Rectal smooth muscle tissue (tissue), 1 donor: ENCODE results near the gene ZNF526.

Experiments used
- H3K27ac ChIP-seq: one replicate; pipeline ENCODE4 v1.7.0; 2013; ENCODE audit warnings: low read depth, low read length, inconsistent platforms
- H3K27me3 ChIP-seq: one replicate; pipeline ENCODE4 v1.7.0; 2013; ENCODE audit warnings: low read length; ENCODE audit not compliant: control insufficient read depth, insufficient read depth
- H3K36me3 ChIP-seq: one replicate; pipeline ENCODE4 v1.7.0; 2013; ENCODE audit warnings: low read length; ENCODE audit not compliant: control insufficient read depth, insufficient read depth
- H3K4me1 ChIP-seq: one replicate; pipeline ENCODE4 v1.7.0; 2013; ENCODE audit warnings: low read length; ENCODE audit not compliant: control insufficient read depth, insufficient read depth
- H3K4me3 ChIP-seq: one replicate; pipeline ENCODE4 v1.7.0; 2013; ENCODE audit warnings: low read length
- H3K9ac ChIP-seq: one replicate; pipeline ENCODE4 v1.7.0; 2013; ENCODE audit warnings: low read length

The ZNF526 gene

GRCh38 chr19:42247640-42248199 lies 27.6 kb downstream of the ZNF526 start:
- Histone ChIP-seq H3K4me1 (peaks cover 31% of the 10 kb centered on the region), H3K27ac (no peak overlapping the region), H3K9ac (no peak overlapping the region), H3K4me3 (no peak overlapping the region), H3K36me3 (peaks cover 8% of the 10 kb centered on the region), H3K27me3 (no peaks in the 10 kb centered on the region)

- H3K9ac ChIP-seq = no peak overlapping the region
- H3K4me3 ChIP-seq = no peak overlapping the region
- no peaks in the 10 kb centered on the region for H3K27me3 ChIP-seq
- H3K4me1 ChIP-seq = peaks cover 34% of the 10 kb centered on the region
- no peak overlapping the region for H3K27ac ChIP-seq
- H3K36me3 ChIP-seq = peaks cover 8% of the 10 kb centered on the region
Observed at GRCh38 chr19:42248270-42249148, 28.4 kb downstream of the ZNF526 start.

GRCh38 chr19:42249149-42249750 lies 29.1 kb downstream of the ZNF526 start:
- H3K4me1 ChIP-seq = peaks cover 34% of the 10 kb centered on the region
- H3K9ac ChIP-seq = no peak overlapping the region
- peaks cover 8% of the 10 kb centered on the region for H3K36me3 ChIP-seq
- no peaks in the 10 kb centered on the region for H3K27me3 ChIP-seq
- H3K4me3 ChIP-seq = no peak overlapping the region
- no peak overlapping the region for H3K27ac ChIP-seq

GRCh38 chr19:42249769-42250168 lies 29.7 kb downstream of the ZNF526 start:
- H3K4me3 ChIP-seq = no peak overlapping the region
- no peaks in the 10 kb centered on the region for H3K27me3 ChIP-seq
- peaks cover 34% of the 10 kb centered on the region for H3K4me1 ChIP-seq
- H3K27ac ChIP-seq = peak overlapping the region; percentile 38
- H3K9ac ChIP-seq = no peak overlapping the region
- peaks cover 8% of the 10 kb centered on the region for H3K36me3 ChIP-seq

- peaks cover 34% of the 10 kb centered on the region for H3K4me1 ChIP-seq
- peak overlapping the region; percentile 31 for H3K4me3 ChIP-seq
- no peak overlapping the region for H3K9ac ChIP-seq
Observed at GRCh38 chr19:42250183-42250665, 30.1 kb downstream of the ZNF526 start.

GRCh38 chr19:42250666-42251531 lies 30.8 kb downstream of the ZNF526 start:
- no peaks in the 10 kb centered on the region for H3K27me3 ChIP-seq
- H3K9ac ChIP-seq = no peak overlapping the region
- peak overlapping the region; percentile 38 for H3K27ac ChIP-seq
- H3K36me3 ChIP-seq = peaks cover 8% of the 10 kb centered on the region
- H3K4me3 ChIP-seq = peak overlapping the region; percentile 31
- H3K4me1 ChIP-seq = peaks cover 30% of the 10 kb centered on the region

More at GRCh38 chr19:42250183-42250665, 30.1 kb downstream of the ZNF526 start:
- H3K36me3 ChIP-seq = peaks cover 8% of the 10 kb centered on the region
- no peaks in the 10 kb centered on the region for H3K27me3 ChIP-seq
- peak overlapping the region; percentile 38 for H3K27ac ChIP-seq

GRCh38 chr19:42251572-42252358 lies 31.7 kb downstream of the ZNF526 start:
- Histone ChIP-seq H3K4me1 (peaks cover 27% of the 10 kb centered on the region), H3K36me3 (peaks cover 8% of the 10 kb centered on the region), H3K4me3 (peak overlapping the region; percentile 41), H3K9ac (no peak overlapping the region), H3K27ac (peak overlapping the region; percentile 99), H3K27me3 (no peaks in the 10 kb centered on the region)

- Histone ChIP-seq H3K9ac (peak overlapping the region; percentile 13), H3K4me3 (peak overlapping the region; percentile 78), H3K36me3 (peaks cover 8% of the 10 kb centered on the region), H3K4me1 (peaks cover 27% of the 10 kb centered on the region), H3K27me3 (no peaks in the 10 kb centered on the region), H3K27ac (peak overlapping the region; percentile 99)
Observed at GRCh38 chr19:42252365-42253244, 32.5 kb downstream of the ZNF526 start.

GRCh38 chr19:42253245-42254088 lies 33.4 kb downstream of the ZNF526 start:
- Histone ChIP-seq H3K27me3 (no peaks in the 10 kb centered on the region), H3K27ac (peak overlapping the region; percentile 99), H3K9ac (peak overlapping the region; percentile 74), H3K4me1 (peaks cover 27% of the 10 kb centered on the region), H3K36me3 (peaks cover 8% of the 10 kb centered on the region), H3K4me3 (peak overlapping the region; percentile 91)
